Measurements from ENCODE around the gene ZBTB18.

The ZBTB18 gene

GRCh38 chr1:244094880-244095528 is 43.9 kb downstream of the ZBTB18 start:
- TF ChIP-seq SP1 (IDR thresholded peaks at IDR 0.05) = no peak
- TF ChIP-seq FOXA1 (IDR thresholded peaks at IDR 0.05) = no peak
- no peak for TF ChIP-seq FOXK2 (IDR thresholded peaks at IDR 0.05)
- no peak for TF ChIP-seq LEF1 (IDR thresholded peaks at IDR 0.05; ENCODE audit: borderline replicate concordance)
- TF ChIP-seq PKNOX1 (IDR thresholded peaks at IDR 0.05) = no peak
- no peak for TF ChIP-seq CTBP1 (IDR thresholded peaks at IDR 0.05; ENCODE audit: borderline replicate concordance)
- TF ChIP-seq BHLHE40 (IDR thresholded peaks at IDR 0.05; ENCODE audit: borderline replicate concordance) = no peak
- TF ChIP-seq L3MBTL2 (conservative IDR thresholded peaks at IDR 0.05) = no peak
- TF ChIP-seq ELF4 (IDR thresholded peaks at IDR 0.05) = no peak
- no peak for TF ChIP-seq ARNT (IDR thresholded peaks at IDR 0.05)
- no peak for TF ChIP-seq ZNF384 (IDR thresholded peaks at IDR 0.05)
- no peak for TF ChIP-seq TARDBP (IDR thresholded peaks at IDR 0.05)
- TF ChIP-seq SUZ12 (IDR thresholded peaks at IDR 0.05) = no peak
- TF ChIP-seq FOXM1 (IDR thresholded peaks at IDR 0.05; ENCODE audit: borderline replicate concordance) = no peak
- TF ChIP-seq NFRKB (IDR thresholded peaks at IDR 0.05) = no peak
- TF ChIP-seq HDGF (IDR thresholded peaks at IDR 0.05; ENCODE audit: borderline replicate concordance) = no peak
- CTCF ChIA-PET = no interaction called here
- POLR2A ChIA-PET = no interaction called here
- no peak for DNase-seq (ENCODE audit: extremely low spot score)

GRCh38 chr1:244095529-244095911 is 44.4 kb downstream of the ZBTB18 start:
- TF ChIP-seq ZNF384 (IDR thresholded peaks at IDR 0.05) = no peak
- no peak for TF ChIP-seq PKNOX1 (IDR thresholded peaks at IDR 0.05)
- no peak for TF ChIP-seq FOXM1 (IDR thresholded peaks at IDR 0.05; ENCODE audit: borderline replicate concordance)
- no peak for TF ChIP-seq NFRKB (IDR thresholded peaks at IDR 0.05)
- no peak for TF ChIP-seq HDGF (IDR thresholded peaks at IDR 0.05; ENCODE audit: borderline replicate concordance)
- TF ChIP-seq SP1 (IDR thresholded peaks at IDR 0.05) = no peak
- no peak for TF ChIP-seq FOXK2 (IDR thresholded peaks at IDR 0.05)
- TF ChIP-seq BHLHE40 (IDR thresholded peaks at IDR 0.05; ENCODE audit: borderline replicate concordance) = no peak
- TF ChIP-seq SUZ12 (IDR thresholded peaks at IDR 0.05) = no peak
- no peak for TF ChIP-seq ARNT (IDR thresholded peaks at IDR 0.05)
- no peak for TF ChIP-seq TARDBP (IDR thresholded peaks at IDR 0.05)
- no peak for TF ChIP-seq L3MBTL2 (conservative IDR thresholded peaks at IDR 0.05)
- DNase-seq (ENCODE audit: extremely low spot score) = no peak
- POLR2A ChIA-PET = no interaction called here
- CTCF ChIA-PET = no interaction called here

GRCh38 chr1:244096066-244096610 is 45.1 kb downstream of the ZBTB18 start:
- TF ChIP-seq ELF4 (IDR thresholded peaks at IDR 0.05) = no peak
- TF ChIP-seq ZNF384 (IDR thresholded peaks at IDR 0.05) = no peak
- no peak for TF ChIP-seq CTBP1 (IDR thresholded peaks at IDR 0.05; ENCODE audit: borderline replicate concordance)
- no peak for TF ChIP-seq NFRKB (IDR thresholded peaks at IDR 0.05)
- CTCF ChIA-PET = no interaction called here
- DNase-seq (ENCODE audit: extremely low spot score) = no peak
- POLR2A ChIA-PET = no interaction called here

GRCh38 chr1:244096691-244097090 is 45.6 kb downstream of the ZBTB18 start:
- CTCF ChIA-PET = no interaction called here
- POLR2A ChIA-PET = no interaction called here
- TF ChIP-seq NFRKB (IDR thresholded peaks at IDR 0.05) (no peak), L3MBTL2 (conservative IDR thresholded peaks at IDR 0.05) (no peak), TARDBP (IDR thresholded peaks at IDR 0.05) (no peak), ARNT (IDR thresholded peaks at IDR 0.05) (no peak), HDGF (IDR thresholded peaks at IDR 0.05; ENCODE audit: borderline replicate concordance) (no peak), SUZ12 (IDR thresholded peaks at IDR 0.05) (no peak), BHLHE40 (IDR thresholded peaks at IDR 0.05; ENCODE audit: borderline replicate concordance) (no peak), FOXM1 (IDR thresholded peaks at IDR 0.05; ENCODE audit: borderline replicate concordance) (no peak), CTBP1 (IDR thresholded peaks at IDR 0.05; ENCODE audit: borderline replicate concordance) (no peak), ELF4 (IDR thresholded peaks at IDR 0.05) (no peak), SP1 (IDR thresholded peaks at IDR 0.05) (no peak), LEF1 (IDR thresholded peaks at IDR 0.05; ENCODE audit: borderline replicate concordance) (no peak), PKNOX1 (IDR thresholded peaks at IDR 0.05) (no peak), ZNF384 (IDR thresholded peaks at IDR 0.05) (no peak), FOXK2 (IDR thresholded peaks at IDR 0.05) (no peak), FOXA1 (IDR thresholded peaks at IDR 0.05) (no peak)
- DNase-seq (ENCODE audit: extremely low spot score) = no peak

GRCh38 chr1:244097523-244098405 is 46.7 kb downstream of the ZBTB18 start:
- TF ChIP-seq NFRKB (IDR thresholded peaks at IDR 0.05) = no peak
- TF ChIP-seq BHLHE40 (IDR thresholded peaks at IDR 0.05; ENCODE audit: borderline replicate concordance) = no peak
- no peak for TF ChIP-seq FOXA1 (IDR thresholded peaks at IDR 0.05)
- no peak for TF ChIP-seq SP1 (IDR thresholded peaks at IDR 0.05)
- TF ChIP-seq L3MBTL2 (conservative IDR thresholded peaks at IDR 0.05) = no peak
- TF ChIP-seq TARDBP (IDR thresholded peaks at IDR 0.05) = no peak
- TF ChIP-seq PKNOX1 (IDR thresholded peaks at IDR 0.05) = no peak
- CTCF ChIA-PET = no interaction called here
- POLR2A ChIA-PET = no interaction called here
- DNase-seq (ENCODE audit: extremely low spot score) = no peak
